Stimulated activated naive CD4-positive, alpha-beta T cell treated with Interleukin-2 at 50 U/mL for 16 hours (primary cell): Measurements from ENCODE around the gene ZNF319.
"Not testable (repeated sequence)": the region's sequence is repeated elsewhere in the genome, so short reads cannot be mapped to it uniquely, and the experiment has no call there.

Experiments used
- DNase-seq: peaks from one replicate; lab custom pipeline; 2025; lab: John Stamatoyannopoulos, UW

ZNF319 gene

GRCh38 chr16:57997528-57998265 is 2.8 kb downstream of the ZNF319 start:
- no peak for DNase-seq

- no peak for DNase-seq
Observed at GRCh38 chr16:57997176-57997527, 3.3 kb downstream of the ZNF319 start.

- no peak for DNase-seq
Observed at GRCh38 chr16:57996406-57997175, 3.9 kb downstream of the ZNF319 start.

- DNase-seq, result no peak
Observed at GRCh38 chr16:57995721-57996405, 4.6 kb downstream of the ZNF319 start.

GRCh38 chr16:57994778-57995177 is 5.7 kb downstream of the ZNF319 start:
- peak; percentile 26 for DNase-seq

GRCh38 chr16:57994361-57994760 is 6.1 kb downstream of the ZNF319 start:
- no peak for DNase-seq

- no peak for DNase-seq
Observed at GRCh38 chr16:57993897-57994296, 6.6 kb downstream of the ZNF319 start.

GRCh38 chr16:57993438-57993837 is 7.0 kb downstream of the ZNF319 start:
- no peak for DNase-seq

- no peak for DNase-seq
Observed at GRCh38 chr16:57992084-57992483, 8.4 kb downstream of the ZNF319 start.

- DNase-seq, result no peak
Observed at GRCh38 chr16:57991551-57992059, 8.9 kb downstream of the ZNF319 start.

GRCh38 chr16:57988929-57989328 is 11.5 kb downstream of the ZNF319 start:
- DNase-seq, result no peak

GRCh38 chr16:57987441-57988177 is 12.9 kb downstream of the ZNF319 start:
- no peak for DNase-seq

- no peak for DNase-seq
Observed at GRCh38 chr16:57986196-57986595, 14.3 kb downstream of the ZNF319 start.

- DNase-seq, result no peak
Observed at GRCh38 chr16:57985204-57986181, 15.0 kb downstream of the ZNF319 start.

GRCh38 chr16:57984443-57985203 is 15.8 kb downstream of the ZNF319 start:
- peak; percentile 89 for DNase-seq

GRCh38 chr16:57982385-57982784 is 18.1 kb downstream of the ZNF319 start:
- no peak for DNase-seq

GRCh38 chr16:57981636-57982035 is 18.8 kb downstream of the ZNF319 start:
- DNase-seq, result no peak

GRCh38 chr16:57979006-57979585 is 21.4 kb downstream of the ZNF319 start:
- DNase-seq, result no peak

GRCh38 chr16:57978070-57978465 is 22.4 kb downstream of the ZNF319 start:
- not testable (repeated sequence) for DNase-seq
